Esophagus squamous epithelium (tissue), 4 donors: ENCODE measurements around the gene HBP1.

ENCODE experiments used
- POLR2A ChIP-seq, 4 donors: fragments of 450-650 bp; IDR thresholded peaks; one replicate each; pipeline ENCODE4 v1.6.1; 2017; ENCODE audit warnings: antibody characterized with exemption in 4 of 4, mild to moderate bottlenecking in 4 of 4, moderate library complexity in 3 of 4
- TF ChIP-seq, protein P1 (sequence below), 6 experiments: fragments of 450-650 bp in 4 of 6; fragments of 200-600 bp in 2 of 6; sonication (generic) in 2 of 6; IDR thresholded peaks; one replicate each; pipeline ENCODE4 v1.5.1; 2016 to 2019; ENCODE audit warnings: antibody characterized with exemption in 6 of 6, mild to moderate bottlenecking in 4 of 6, moderate library complexity in 4 of 6

DNA sequence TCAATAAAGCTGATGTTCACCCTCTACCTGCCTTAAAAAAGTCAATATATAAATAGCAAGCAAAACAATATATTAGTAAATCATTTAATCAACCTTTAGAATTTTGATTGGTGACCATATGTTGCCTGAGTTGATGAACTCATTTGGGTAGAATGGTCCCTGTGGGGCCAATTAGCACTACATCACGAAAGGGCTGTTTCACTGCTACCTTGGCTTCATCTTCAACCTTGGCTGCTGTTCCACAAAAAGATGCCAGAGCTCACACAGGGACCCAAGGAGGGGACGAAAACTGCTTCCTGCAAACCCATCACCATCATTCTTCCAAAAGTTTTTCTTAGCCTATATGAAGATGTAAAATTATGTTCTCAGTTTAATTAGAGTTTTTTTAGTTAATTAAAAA is 35.4 kb upstream of the HBP1 start:
- TF ChIP-seq, protein P1, sequence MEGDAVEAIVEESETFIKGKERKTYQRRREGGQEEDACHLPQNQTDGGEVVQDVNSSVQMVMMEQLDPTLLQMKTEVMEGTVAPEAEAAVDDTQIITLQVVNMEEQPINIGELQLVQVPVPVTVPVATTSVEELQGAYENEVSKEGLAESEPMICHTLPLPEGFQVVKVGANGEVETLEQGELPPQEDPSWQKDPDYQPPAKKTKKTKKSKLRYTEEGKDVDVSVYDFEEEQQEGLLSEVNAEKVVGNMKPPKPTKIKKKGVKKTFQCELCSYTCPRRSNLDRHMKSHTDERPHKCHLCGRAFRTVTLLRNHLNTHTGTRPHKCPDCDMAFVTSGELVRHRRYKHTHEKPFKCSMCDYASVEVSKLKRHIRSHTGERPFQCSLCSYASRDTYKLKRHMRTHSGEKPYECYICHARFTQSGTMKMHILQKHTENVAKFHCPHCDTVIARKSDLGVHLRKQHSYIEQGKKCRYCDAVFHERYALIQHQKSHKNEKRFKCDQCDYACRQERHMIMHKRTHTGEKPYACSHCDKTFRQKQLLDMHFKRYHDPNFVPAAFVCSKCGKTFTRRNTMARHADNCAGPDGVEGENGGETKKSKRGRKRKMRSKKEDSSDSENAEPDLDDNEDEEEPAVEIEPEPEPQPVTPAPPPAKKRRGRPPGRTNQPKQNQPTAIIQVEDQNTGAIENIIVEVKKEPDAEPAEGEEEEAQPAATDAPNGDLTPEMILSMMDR (IDR thresholded peaks at IDR 0.05): no peak
- no peak for TF ChIP-seq POLR2A (IDR thresholded peaks at IDR 0.05)
